Measurements from ENCODE around the gene OTUB1. TPM values are rescaled to one million over a fixed set of nuclear protein-coding genes. Genes with fewer than 3 reads are reported as not detected.

OTUB1 gene
- total and polyA plus RNA-seq, 2 of the 13 experiments (the other 11 are each of a cell fraction or from before 2014, with no cell fraction given), result 58.8 to 130 TPM

GRCh38 chr11:63974259-63975143 lies 11.7 kb upstream of the OTUB1 start, which contains the start of gene COX8A:
Gene COX8A (plus strand): TSS chr11:63974620. CDS start chr11:63974681, 61 bp downstream.
- Histone ChIP-seq H4K20me1 (ENCODE audit: insufficient read depth, low read length) (peaks cover 9% of the 10 kb centered on the region; the same call in 1 of the 2 replicates), H3K27me3 (ENCODE audit: control insufficient read depth in 1 of 2, insufficient read depth in 2 of 2, low read length in 2 of 2) (peaks cover 0 to 1% of the 10 kb centered on the region in 2 experiments; a peak in 2 of 5 replicates), H3K4me1 (ENCODE audit: insufficient read depth, low read length) (peaks cover 49% of the 10 kb centered on the region), H3K79me2 (ENCODE audit: insufficient read depth, low read length) (peaks cover 17% of the 10 kb centered on the region), H3K36me3 (replicated peaks in 1 of 2; ENCODE audit: control insufficient read depth in 1 of 2, insufficient read depth in 2 of 2, low read length in 2 of 2) (peaks cover 1 to 8% of the 10 kb centered on the region in 2 experiments; a peak in 1 of 5 replicates), H3K4me3 (replicated peaks in 1 of 3; ENCODE audit: insufficient read depth in 1 of 3, low read depth in 2 of 3, low read length in 3 of 3) (peak within 1 kb of the TSS; percentile 87 to 93 (median 91)), H3K27ac (ENCODE audit: extremely low read length, insufficient read depth, low read length) (peak within 1 kb of the TSS; percentile 80), H2AFZ (ENCODE audit: low read length) (no peak within 1 kb of the TSS), H3K9ac (ENCODE audit: insufficient read depth, low read depth, low read length) (peak within 1 kb of the TSS; percentile 90), H3K9me3 (ENCODE audit: low read length) (no peaks in the 10 kb centered on the region), H3K4me2 (ENCODE audit: low read depth, low read length) (peak within 1 kb of the TSS; percentile 81)
- intact Hi-C loops (cut with micrococcal nuclease; ENCODE audit: unreplicated experiment) (loop anchor here (1.0 to 2.0 kb wide), 2 partner anchors 33 to 58 kb away; partner anchors contain the start of gene RCOR2), in situ Hi-C loops (cut with HindIII; ENCODE audit: extremely low pct_ligation_motif_present, low pct_unique_long_range_greater_than_20kb) (no loop called here)
- CTCF ChIA-PET (ENCODE audit: low intra/inter-chr PET ratio, low total read pairs), result no interaction called here
- POLR2A ChIA-PET, result interaction anchor here (0.9 to 1.3 kb wide), 6 partner anchors 9 to 54 kb away, joined by 3 to 12 read pairs (median 4); partner anchors contain the start of genes NAA40 and OTUB1
- 19% methylated on average over 18 of the region's 67 CpGs for WGBS (ENCODE audit: low lambda C conversion rate)
- BruUV-seq (replicated peaks), result TSS peak; percentile 90
- DNase-seq (ENCODE audit: low spot score) (peak; percentile 99), ATAC-seq (peak; percentile 93), FAIRE-seq (peak; percentile 100)
- TF ChIP-seq ZNF432 (CRISPR knock-in tag; IDR thresholded peaks at IDR 0.05; ENCODE audit: borderline replicate concordance) (peak; percentile 41; the same call in 1 of the 2 replicates), ZNF33B (CRISPR knock-in tag; IDR thresholded peaks at IDR 0.05) (peak; percentile 84; the same call in 1 of the 2 replicates), ZNF18 (CRISPR knock-in tag; IDR thresholded peaks at IDR 0.05; ENCODE audit: insufficient replicate concordance) (peak; percentile 17), ZZZ3 (CRISPR knock-in tag; IDR thresholded peaks at IDR 0.05; ENCODE audit: borderline replicate concordance) (0 out of 2 replicates have a peak, but pooled peaks have one; percentile 12), BRF2 (CRISPR knock-in tag; IDR thresholded peaks at IDR 0.05) (no peak), ELF4 (CRISPR knock-in tag; IDR thresholded peaks at IDR 0.05; ENCODE audit: borderline replicate concordance) (no peak; the same call in 1 of the 2 replicates), RFX5 (IDR thresholded peaks at IDR 0.05; ENCODE audit: low read depth, low read length) (0 out of 2 replicates have a peak, but pooled peaks have one; percentile 55), ZEB1 (IDR thresholded peaks at IDR 0.05; ENCODE audit: insufficient replicate concordance, low read depth) (no peak), CEBPB (IDR thresholded peaks at IDR 0.05; ENCODE audit: borderline replicate concordance, low read depth, low read length) (peak; percentile 95), RELA (CRISPR knock-in tag; IDR thresholded peaks at IDR 0.05) (no peak), ZNF124 (CRISPR knock-in tag; IDR thresholded peaks at IDR 0.05) (no peak), E2F5 (CRISPR knock-in tag; conservative IDR thresholded peaks at IDR 0.05) (peak; percentile 89), TEF (CRISPR knock-in tag; IDR thresholded peaks at IDR 0.05) (no peak), ELF3 (CRISPR knock-in tag; IDR thresholded peaks at IDR 0.05) (peak; percentile 86)
- TF ChIP-seq, protein P1, sequence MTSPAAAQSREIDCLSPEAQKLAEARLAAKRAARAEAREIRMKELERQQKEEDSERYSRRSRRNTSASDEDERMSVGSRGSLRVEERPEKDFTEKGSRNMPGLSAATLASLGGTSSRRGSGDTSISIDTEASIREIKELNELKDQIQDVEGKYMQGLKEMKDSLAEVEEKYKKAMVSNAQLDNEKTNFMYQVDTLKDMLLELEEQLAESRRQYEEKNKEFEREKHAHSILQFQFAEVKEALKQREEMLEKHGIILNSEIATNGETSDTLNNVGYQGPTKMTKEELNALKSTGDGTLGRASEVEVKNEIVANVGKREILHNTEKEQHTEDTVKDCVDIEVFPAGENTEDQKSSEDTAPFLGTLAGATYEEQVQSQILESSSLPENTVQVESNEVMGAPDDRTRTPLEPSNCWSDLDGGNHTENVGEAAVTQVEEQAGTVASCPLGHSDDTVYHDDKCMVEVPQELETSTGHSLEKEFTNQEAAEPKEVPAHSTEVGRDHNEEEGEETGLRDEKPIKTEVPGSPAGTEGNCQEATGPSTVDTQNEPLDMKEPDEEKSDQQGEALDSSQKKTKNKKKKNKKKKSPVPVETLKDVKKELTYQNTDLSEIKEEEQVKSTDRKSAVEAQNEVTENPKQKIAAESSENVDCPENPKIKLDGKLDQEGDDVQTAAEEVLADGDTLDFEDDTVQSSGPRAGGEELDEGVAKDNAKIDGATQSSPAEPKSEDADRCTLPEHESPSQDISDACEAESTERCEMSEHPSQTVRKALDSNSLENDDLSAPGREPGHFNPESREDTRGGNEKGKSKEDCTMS (CRISPR knock-in tag; conservative IDR thresholded peaks at IDR 0.05), result no peak
